ENCODE results near the gene RPS21. TPM values are rescaled to one million over a fixed set of nuclear protein-coding genes. Genes with fewer than 3 reads are reported as not detected.

RPS21 gene
- total and polyA plus RNA-seq, 10 donors, result 1,168 to 11,722 (median 3,328) TPM

DNA sequence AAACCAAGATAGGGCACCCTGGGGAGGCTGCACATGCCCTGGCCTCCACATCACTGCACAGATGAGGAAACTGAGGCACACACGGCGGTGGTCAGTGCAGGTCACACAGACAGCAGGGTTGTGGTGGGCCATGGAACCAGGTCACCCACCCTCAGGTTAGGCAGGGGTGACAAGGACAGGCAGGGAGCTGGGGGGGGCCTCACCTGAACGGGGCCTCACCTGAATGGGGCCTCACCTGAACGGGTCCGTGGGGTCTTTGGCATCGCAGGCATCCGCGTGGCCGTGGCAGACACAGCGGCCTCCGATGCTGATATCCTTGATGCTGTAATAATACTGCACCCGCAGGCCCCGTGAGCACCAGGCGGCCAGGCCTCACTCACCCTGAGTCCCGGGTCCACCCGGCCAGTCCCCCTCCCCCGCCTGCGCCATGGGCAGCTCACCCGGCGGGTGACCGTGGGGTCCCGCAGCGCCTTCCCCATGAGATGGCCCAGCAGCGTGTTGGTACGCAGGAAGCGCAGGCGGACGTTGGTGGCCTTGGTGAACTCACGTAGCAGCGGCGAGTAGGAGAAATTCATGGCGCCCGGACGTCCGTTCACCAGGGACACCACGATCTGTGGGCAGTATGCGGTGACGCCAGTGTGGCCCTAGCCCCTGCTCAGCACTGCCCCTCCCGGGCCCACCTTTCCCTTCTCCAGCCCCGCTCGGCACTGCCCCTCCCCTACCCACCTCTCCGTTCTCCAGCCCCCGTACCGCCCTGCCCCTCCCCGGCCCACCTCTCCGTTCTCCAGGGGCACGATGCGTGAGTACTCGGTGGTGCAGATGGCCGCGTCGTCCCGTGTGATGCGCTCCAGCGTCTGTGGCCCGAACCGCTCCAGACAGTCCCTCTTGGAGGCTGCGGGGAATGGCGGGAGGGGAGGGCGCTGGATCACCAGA, 35.2 kb upstream of the RPS21 start:
- peaks cover 0 to 9% (median 6%) of the 10 kb centered on the region in 8 donors for H3K9me3 ChIP-seq
- peaks cover 7 to 37% (median 18%) of the 10 kb centered on the region in 6 donors for H3K4me1 ChIP-seq
- H3K27ac ChIP-seq, result no peak overlapping the region
- intact Hi-C loops (cut with DNase I; ENCODE audit: low total_unique reads), result no loop called here
- WGBS, 5 donors, result 87 to 94% (median 91%) methylated on average over 41 to 60 of the region's 60 CpGs
- DNase-seq, result no peak
- H3K4me3 ChIP-seq, result no peak overlapping the region
- TF ChIP-seq CTCF (IDR thresholded peaks at IDR 0.05 in 8 of 11, conservative IDR thresholded peaks at IDR 0.05 in 3 of 11), result no peak
- peak in 1 of 3 donors; percentile 37 for TF ChIP-seq POLR2AphosphoS5 (IDR thresholded peaks at IDR 0.05)
- no peak for TF ChIP-seq POLR2A (IDR thresholded peaks at IDR 0.05)
- peaks cover 0 to 59% (median 10%) of the 10 kb centered on the region in 6 donors for H3K36me3 ChIP-seq
- H3K27me3 ChIP-seq (replicated peaks in 1 of 7), result peaks cover 0 to 4% (median 0%) of the 10 kb centered on the region in 7 donors

GRCh38 chr20:62352402-62353288, 34.3 kb upstream of the RPS21 start:
- Histone ChIP-seq H3K27me3 (replicated peaks in 1 of 7) (peaks cover 0 to 6% (median 0%) of the 10 kb centered on the region in 7 donors), H3K4me1 (peaks cover 14 to 46% (median 27%) of the 10 kb centered on the region in 6 donors), H3K27ac (peak overlapping the region in 1 of 8 donors; percentile 30), H3K4me3 (no peak overlapping the region), H3K36me3 (peaks cover 0 to 50% (median 10%) of the 10 kb centered on the region in 6 donors), H3K9me3 (peaks cover 0 to 9% (median 6%) of the 10 kb centered on the region in 8 donors)
- 81 to 92% (median 84%) methylated on average over 34 to 43 of the region's 43 CpGs for WGBS, 5 donors
- no peak for TF ChIP-seq POLR2A (IDR thresholded peaks at IDR 0.05)
- TF ChIP-seq POLR2AphosphoS5 (IDR thresholded peaks at IDR 0.05), result peak in 1 of 3 donors; percentile 14
- DNase-seq, result no peak
- intact Hi-C loops (cut with DNase I; ENCODE audit: low total_unique reads), result no loop called here

DNA sequence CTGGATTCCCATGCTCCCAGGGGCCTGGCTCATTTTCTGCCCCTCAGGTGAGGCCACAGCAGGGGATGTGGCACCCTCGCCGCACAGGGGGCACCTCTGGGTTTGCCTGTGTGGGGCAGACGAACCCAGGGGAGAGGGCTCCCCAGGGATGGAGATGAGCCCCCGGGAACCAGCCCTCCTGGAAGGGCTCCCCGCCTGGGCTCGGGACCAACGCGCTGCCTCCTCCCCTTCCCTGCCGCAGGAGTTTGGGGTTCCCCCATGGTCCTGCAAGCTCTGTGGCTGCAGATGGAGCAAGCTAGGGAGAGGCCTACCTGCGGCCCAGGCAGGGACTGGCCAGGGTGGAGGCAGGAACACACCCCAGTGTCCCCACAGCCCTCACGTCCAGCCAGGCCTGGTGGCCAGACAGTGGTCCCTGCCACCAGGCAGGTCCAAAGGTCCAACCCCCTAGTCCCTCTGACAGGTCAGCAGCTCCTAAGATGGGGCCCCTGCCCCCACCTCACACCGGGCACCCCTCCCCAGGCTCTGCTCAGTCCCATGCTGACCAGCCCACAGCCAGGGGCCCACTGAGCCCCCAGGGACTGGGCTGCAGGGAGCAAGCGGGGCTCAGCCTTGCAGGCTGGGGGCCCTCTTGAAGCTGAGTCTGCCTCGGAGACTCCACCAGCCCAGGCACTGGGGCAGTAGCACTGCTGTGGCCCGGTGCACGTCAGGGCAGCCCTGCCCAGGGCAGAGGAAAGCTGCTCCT, 33.4 kb upstream of the RPS21 start:
- intact Hi-C loops (cut with DNase I; ENCODE audit: low total_unique reads), result no loop called here
- Histone ChIP-seq H3K4me1 (peaks cover 23 to 54% (median 35%) of the 10 kb centered on the region in 6 donors), H3K27ac (peak overlapping the region in 2 of 8 donors; percentile 11 to 30), H3K27me3 (replicated peaks in 1 of 7) (peaks cover 0 to 6% (median 0%) of the 10 kb centered on the region in 7 donors), H3K36me3 (peaks cover 0 to 45% (median 10%) of the 10 kb centered on the region in 6 donors), H3K9me3 (peaks cover 0 to 8% (median 4%) of the 10 kb centered on the region in 8 donors), H3K4me3 (no peak overlapping the region)
- DNase-seq, result no peak
- 86 to 94% (median 91%) methylated on average over 2 to 16 of the region's 16 CpGs for WGBS, 5 donors
- no peak for TF ChIP-seq CTCF (IDR thresholded peaks at IDR 0.05 in 8 of 11, conservative IDR thresholded peaks at IDR 0.05 in 3 of 11)
